GM12878 (cell line): Measurements from ENCODE around the gene NLRP6.

ENCODE experiments used
- CBFB ChIP-seq: IDR thresholded peaks from 2 replicates; pipeline ENCODE4 v1.6.1; 2016; ENCODE audit warnings: antibody characterized with exemption, low read depth
- EP300 ChIP-seq, 2 experiments: fragments of 150-350 bp in 1 of 2; IDR thresholded peaks; 2 replicates each; pipeline ENCODE4 v1.6.1; 2011 to 2012; ENCODE audit warnings: low read depth in 2 of 2, low read length in 2 of 2, borderline replicate concordance in 1 of 2, improper control_type of control experiment in 1 of 2, inconsistent platforms in 1 of 2; ENCODE audit not compliant: control insufficient read depth in 1 of 2
- EZH2 ChIP-seq: IDR thresholded peaks from 2 replicates; pipeline ENCODE4 v1.6.1; 2012; ENCODE audit warnings: low read depth, mild to moderate bottlenecking, control low read depth, inconsistent platforms, low read length, borderline replicate concordance; ENCODE audit not compliant: control insufficient read depth
- JUND ChIP-seq: IDR thresholded peaks from 2 replicates; pipeline ENCODE4 v1.6.1; 2012; ENCODE audit warnings: low read depth, mild to moderate bottlenecking, low read length, improper control_type of control experiment, moderate library complexity
- NFXL1 ChIP-seq: fragments of 450-650 bp; IDR thresholded peaks from 2 replicates; pipeline ENCODE4 v1.6.1; 2017; ENCODE audit warnings: antibody characterized with exemption, mild to moderate bottlenecking, borderline replicate concordance
- NR2F1 ChIP-seq: fragments of 450-650 bp; conservative IDR thresholded peaks from 2 replicates; pipeline ENCODE4 v1.6.1; 2017; ENCODE audit warnings: mild to moderate bottlenecking
- POLR2A ChIP-seq: IDR thresholded peaks from 2 replicates; pipeline ENCODE4 v1.6.1; 2011; ENCODE audit warnings: low read depth, mild to moderate bottlenecking, low read length
- POLR2AphosphoS2 ChIP-seq: IDR thresholded peaks from 2 replicates; pipeline ENCODE4 v1.6.1; 2011; ENCODE audit warnings: low read depth, mild to moderate bottlenecking, low read length, improper control_type of control experiment, moderate library complexity
- SMAD5 ChIP-seq: IDR thresholded peaks from 2 replicates; pipeline ENCODE4 v1.6.1; 2016; ENCODE audit warnings: antibody characterized with exemption, low read depth
- TF ChIP-seq, protein P1 (sequence below): IDR thresholded peaks from 2 replicates; pipeline ENCODE4 v1.6.1; 2011; ENCODE audit warnings: low read depth, mild to moderate bottlenecking, low read length, moderate library complexity, borderline replicate concordance; ENCODE audit errors: extremely low read depth

DNA sequence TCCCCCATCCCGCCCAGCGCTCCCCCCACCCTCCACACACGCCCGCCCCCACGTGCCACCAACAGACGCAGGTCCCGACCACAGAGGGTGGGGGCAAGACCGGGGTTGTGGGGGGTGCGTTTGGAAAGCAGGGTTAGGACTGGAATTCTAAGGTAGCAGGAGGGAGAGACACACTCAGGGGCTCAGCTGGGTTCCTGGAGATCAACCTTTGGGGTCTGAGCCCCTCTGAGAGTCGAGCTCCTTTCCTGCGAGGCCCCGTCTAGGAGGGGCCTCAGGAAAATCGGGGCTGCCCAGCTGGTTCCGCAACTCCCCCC, 11.1 kb downstream of the NLRP6 start:
- TF ChIP-seq POLR2AphosphoS2 (no peak), NR2F1 (no peak), JUND (no peak), SMAD5 (no peak), POLR2A (no peak), NFXL1 (no peak), CBFB (no peak), EZH2 (no peak), EP300 (IDR thresholded peaks at IDR 0.05; ENCODE audit: borderline replicate concordance in 1 of 2, control insufficient read depth in 1 of 2, low read depth in 2 of 2, low read length in 2 of 2) (no peak)
- TF ChIP-seq, protein P1, sequence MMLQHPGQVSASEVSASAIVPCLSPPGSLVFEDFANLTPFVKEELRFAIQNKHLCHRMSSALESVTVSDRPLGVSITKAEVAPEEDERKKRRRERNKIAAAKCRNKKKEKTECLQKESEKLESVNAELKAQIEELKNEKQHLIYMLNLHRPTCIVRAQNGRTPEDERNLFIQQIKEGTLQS, result no peak
